Right cardiac atrium (tissue), 5 donors: ENCODE measurements around the gene SULT6B1. TPM values are rescaled to one million over a fixed set of nuclear protein-coding genes. Genes with fewer than 3 reads are reported as not detected.
A peak's percentile ranks its signal among the peaks of the same experiment; 100 is the strongest.

Experiments used
- ATAC-seq, 2 donors: fragments of 200-7000 bp; cut with Tn5 transposase; one replicate each; pipeline versions ENCODE4 v1.8.0 to v1.9.1; 2020; ENCODE audit warnings: moderate library complexity in 2 of 2, mild to moderate bottlenecking in 1 of 2
- DNase-seq, 3 donors: peaks; one replicate each; pipeline ENCODE4 v3.0.0-alpha.2; 2020
- H3K27ac ChIP-seq: one replicate; pipeline ENCODE4 v1.5.1; 2013; ENCODE audit warnings: mild to moderate bottlenecking, low read length, control low read depth, moderate library complexity
- H3K27me3 ChIP-seq: one replicate; pipeline ENCODE4 v1.6.1; 2013; ENCODE audit not compliant: control insufficient read depth, insufficient read depth
- H3K4me1 ChIP-seq: one replicate; pipeline ENCODE4 v1.6.1; 2013; ENCODE audit warnings: low read length; ENCODE audit not compliant: control insufficient read depth, insufficient read depth
- H3K4me3 ChIP-seq: one replicate; pipeline ENCODE4 v1.5.1; 2013; ENCODE audit warnings: low read length, control low read depth
- H3K9me3 ChIP-seq: one replicate; pipeline ENCODE4 v1.6.1; 2013; ENCODE audit warnings: low read length; ENCODE audit not compliant: control insufficient read depth
- WGBS: extraction: QIAGEN DNeasy Blood & Tissue Kit; methylation state at CpG from one replicate; pipeline ENCODE4 v1.1.7; 2013; 5-methylcytosine and 5-hydroxymethylcytosine counted together
- intact Hi-C, 4 donors: fragments of 100-400 bp; cut with DNase I; formaldehyde crosslinking; loops; one replicate each; pipeline versions ENCODE4 v1.11.0 to v1.14.0; 2022 to 2023
- polyA plus RNA-seq: library from polyadenylated mRNA; stranded (reverse); fragments of 200-250 nt; gene quantifications from one replicate; pipeline ENCODE4 v1.2.3, GENCODE V29; 2013
- total RNA-seq, 4 donors: library from RNA; stranded (reverse); fragmentation: NEBNext Ultra II Directional; extraction: Animal tissue kit (Norgen Biotek cat#: 25700); gene quantifications; one replicate each; pipeline ENCODE4 v1.2.1, GENCODE V29; 2021
- donor health status: healthy with polysubstance abuse.
- donor health status: DM: no; HTN: yes; CAD: no.
- donor health status: DM: no; HTN: no; CAD: no.
- donor health status: DM: no; HTN: yes; CAD: no; lungs with severe emphysema.
- donor health status: DM: yes; HTN: yes; CAD: no.

The SULT6B1 gene
- total and polyA plus RNA-seq, 5 donors = not detected

DNA sequence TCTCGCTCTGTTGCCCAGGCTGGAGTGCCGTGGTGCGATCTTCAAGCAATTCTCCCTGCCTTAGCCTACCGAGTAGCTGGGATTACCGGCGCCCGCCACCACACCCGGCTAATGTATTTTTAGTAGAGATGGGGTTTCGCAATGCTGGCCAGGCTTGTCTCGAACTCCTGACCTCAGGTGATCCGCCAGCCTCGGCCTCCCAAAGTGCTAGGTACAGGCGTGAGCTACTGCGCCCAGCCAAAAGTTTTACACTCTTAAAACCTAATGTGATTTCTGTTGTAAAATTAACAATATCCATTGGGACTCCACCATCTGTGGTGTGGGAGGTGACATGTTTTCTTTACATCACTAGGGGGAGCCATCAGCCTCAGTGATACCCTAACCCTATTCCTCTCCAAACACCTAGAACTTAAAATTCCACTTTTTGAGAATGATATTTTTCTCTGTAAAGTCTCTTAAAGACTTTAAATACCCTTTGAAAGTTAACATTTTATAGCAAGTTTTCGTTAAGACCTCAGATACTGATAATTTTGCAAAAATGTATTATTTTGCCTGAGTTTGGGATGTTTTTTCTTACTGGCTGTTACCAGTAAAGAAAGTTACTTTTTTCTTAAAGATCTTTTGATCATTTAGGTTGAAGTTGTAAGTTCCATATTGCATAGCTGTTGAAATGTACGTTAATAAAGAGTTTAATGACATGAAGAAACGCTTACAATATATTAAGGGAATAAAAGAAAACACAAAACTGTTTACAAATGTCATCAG, 20.1 kb downstream of the SULT6B1 start:
- no peaks in the 10 kb centered on the region for H3K9me3 ChIP-seq
- no peak overlapping the region for H3K4me3 ChIP-seq
- intact Hi-C loops = no loop called here
- H3K27me3 ChIP-seq = no peaks in the 10 kb centered on the region
- H3K4me1 ChIP-seq = no peaks in the 10 kb centered on the region
- DNase-seq = peak in 1 of 3 donors; percentile 50
- no peak overlapping the region for H3K27ac ChIP-seq
- ATAC-seq = peak in 1 of 2 donors; percentile 73
- WGBS = 53% methylated on average over 17 of the region's 17 CpGs

DNA sequence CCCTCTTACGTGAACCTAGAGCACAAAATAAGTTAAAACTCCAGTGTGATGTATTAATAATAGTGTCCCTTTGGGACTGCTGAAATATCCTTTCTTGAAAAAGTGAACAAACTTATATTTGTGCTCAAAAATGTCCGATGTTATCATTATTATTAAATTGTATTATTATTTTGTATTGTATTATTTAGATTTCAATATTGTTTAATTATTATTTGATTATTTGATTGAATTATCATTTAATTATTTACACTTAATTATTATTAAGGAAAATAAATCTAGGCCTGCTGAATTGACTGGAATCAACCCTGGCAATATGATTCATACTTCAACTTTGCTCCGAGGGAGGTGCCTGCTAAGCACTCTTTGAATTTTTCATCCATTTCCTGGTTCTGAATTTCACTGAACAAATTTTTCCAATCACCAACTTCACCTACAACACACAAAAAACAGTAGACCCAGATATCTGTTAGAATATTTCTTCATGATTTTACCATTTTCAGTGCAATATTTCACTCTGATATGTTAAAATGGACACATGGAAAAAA, 20.8 kb downstream of the SULT6B1 start:
- Histone ChIP-seq H3K4me1 (no peaks in the 10 kb centered on the region), H3K4me3 (no peak overlapping the region), H3K27me3 (no peaks in the 10 kb centered on the region), H3K27ac (no peak overlapping the region), H3K9me3 (no peaks in the 10 kb centered on the region)
- intact Hi-C loops = no loop called here
- ATAC-seq = no peak
- 95% methylated on average over 3 of the region's 3 CpGs for WGBS
- DNase-seq = no peak

DNA sequence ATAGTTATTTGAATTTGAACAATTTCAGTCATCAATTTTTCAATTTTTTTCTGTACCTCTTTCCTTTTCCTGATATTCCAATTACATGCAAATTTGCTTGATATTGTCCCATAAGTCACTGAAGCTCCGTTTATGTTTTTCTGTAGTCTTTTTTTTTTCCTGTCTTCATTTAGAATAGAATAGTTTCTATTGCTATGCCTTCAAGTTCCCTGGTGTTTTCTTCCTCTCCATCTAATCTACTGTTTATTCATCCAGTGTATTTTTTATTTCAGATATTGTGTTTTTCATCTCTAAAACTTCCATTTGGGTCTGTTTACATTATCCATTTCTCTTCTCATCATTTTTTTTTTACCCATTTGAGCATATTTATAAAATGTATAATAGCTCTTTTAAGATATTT, 23.7 kb downstream of the SULT6B1 start:
- ATAC-seq = no peak
- DNase-seq = no peak
- Histone ChIP-seq H3K27ac (no peak overlapping the region), H3K4me3 (no peak overlapping the region), H3K27me3 (no peaks in the 10 kb centered on the region), H3K9me3 (no peaks in the 10 kb centered on the region), H3K4me1 (no peaks in the 10 kb centered on the region)
- intact Hi-C loops = no loop called here
- 84% methylated on average over 1 of the region's 1 CpG for WGBS

DNA sequence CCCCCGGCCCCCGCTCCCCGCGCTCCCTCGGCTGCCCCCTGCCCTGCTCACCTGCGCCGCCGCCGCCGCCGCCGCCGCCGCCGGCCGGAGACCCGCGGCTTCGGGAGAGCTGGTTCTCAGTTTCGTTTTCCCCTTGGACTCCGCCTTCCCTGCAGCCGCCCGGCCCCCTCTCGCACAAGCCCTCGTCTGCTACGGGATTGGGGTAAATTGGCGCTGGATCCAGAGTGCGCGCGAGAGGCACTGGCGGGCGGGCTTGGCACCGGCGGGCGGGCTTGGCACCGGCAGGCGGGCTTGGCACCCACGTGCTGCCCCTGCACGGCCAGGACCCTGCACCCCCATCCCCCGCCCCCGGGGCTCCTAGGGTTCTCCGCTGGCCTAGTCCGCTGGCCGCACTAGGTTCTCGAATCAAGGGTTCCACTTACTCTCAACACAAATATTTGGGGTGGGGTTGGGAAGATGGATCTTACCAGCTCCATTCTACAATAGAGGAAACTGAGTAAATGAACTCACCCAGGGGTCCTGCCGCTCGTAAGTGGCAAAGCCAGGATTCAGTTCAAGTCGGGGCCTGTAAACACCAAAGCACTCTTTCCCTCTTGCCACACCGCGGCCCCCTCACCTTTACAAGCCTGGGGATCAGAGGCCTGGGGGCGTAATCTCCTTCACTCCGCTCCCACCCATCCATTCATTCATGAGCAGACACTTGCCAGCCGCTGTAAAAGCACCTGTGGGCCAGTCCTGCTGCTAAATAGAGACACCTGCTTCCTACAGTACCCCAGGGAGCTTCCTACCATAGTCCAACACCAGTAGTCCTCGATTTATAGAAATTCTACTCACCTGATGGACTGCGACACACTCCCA, 31.4 kb downstream of the SULT6B1 start, which contains the start of gene EIF2AK2:
Gene EIF2AK2 (minus strand): TSS at position 124 of the 858 bp plus-strand sequence. CDS start 9,174 bp downstream, outside the sequence.
- Histone ChIP-seq H3K4me3 (peak within 1 kb of the TSS; percentile 97), H3K27me3 (no peaks in the 10 kb centered on the region), H3K9me3 (no peaks in the 10 kb centered on the region), H3K27ac (peak within 1 kb of the TSS; percentile 88), H3K4me1 (no peaks in the 10 kb centered on the region)
- WGBS = 11% methylated on average over 55 of the region's 55 CpGs
- ATAC-seq (peak; percentile 88 to 94), DNase-seq (peak; percentile 88 to 94 (median 93))
- intact Hi-C loops = no loop called here

DNA sequence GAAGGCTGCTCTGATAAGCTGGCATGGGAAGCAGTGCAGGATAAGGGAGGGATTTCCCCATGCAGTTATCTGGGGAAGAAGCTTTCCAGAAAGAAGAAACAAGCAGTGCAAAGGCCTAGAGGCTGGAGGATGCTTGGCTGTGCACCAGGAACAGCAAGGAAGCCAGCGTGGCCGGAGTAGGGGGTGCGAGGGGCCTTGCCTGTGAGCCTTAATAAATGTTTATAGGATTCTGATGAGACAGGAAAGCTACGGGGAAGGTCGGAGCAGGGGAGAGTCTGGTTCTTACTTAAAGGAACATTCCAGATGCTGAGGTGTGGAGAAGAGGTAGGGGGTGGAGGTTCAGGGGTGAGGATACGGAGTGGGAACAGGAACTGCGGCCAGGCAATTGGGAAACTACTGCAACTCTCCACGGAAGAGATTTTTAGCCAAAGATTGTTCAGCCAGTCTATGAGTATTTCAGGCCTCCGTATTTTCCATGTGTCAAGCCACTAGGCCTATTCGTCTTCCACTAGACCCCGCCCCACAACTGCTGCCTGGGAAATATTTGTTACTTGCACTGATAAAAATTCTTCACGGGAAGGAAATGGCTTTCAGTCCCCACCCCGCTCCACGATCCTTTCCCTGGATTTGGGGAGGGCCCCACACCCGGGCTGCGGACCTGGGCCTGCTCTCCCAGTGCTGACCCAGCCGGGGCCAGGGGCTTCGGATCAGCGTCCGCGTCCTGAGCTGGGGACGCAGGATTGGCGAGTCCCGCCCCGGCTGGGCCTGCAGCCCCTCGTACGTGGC, 32.2 kb downstream of the SULT6B1 start:
- H3K4me3 ChIP-seq = peak overlapping the region; percentile 97
- WGBS = under 1% methylated on average over 27 of the region's 27 CpGs
- DNase-seq (peak in 2 of 3 donors; percentile 78 to 79), ATAC-seq (peak; percentile 73 to 85)
- no peaks in the 10 kb centered on the region for H3K9me3 ChIP-seq
- intact Hi-C loops = no loop called here
- no peaks in the 10 kb centered on the region for H3K4me1 ChIP-seq
- peak overlapping the region; percentile 88 for H3K27ac ChIP-seq
- no peaks in the 10 kb centered on the region for H3K27me3 ChIP-seq

DNA sequence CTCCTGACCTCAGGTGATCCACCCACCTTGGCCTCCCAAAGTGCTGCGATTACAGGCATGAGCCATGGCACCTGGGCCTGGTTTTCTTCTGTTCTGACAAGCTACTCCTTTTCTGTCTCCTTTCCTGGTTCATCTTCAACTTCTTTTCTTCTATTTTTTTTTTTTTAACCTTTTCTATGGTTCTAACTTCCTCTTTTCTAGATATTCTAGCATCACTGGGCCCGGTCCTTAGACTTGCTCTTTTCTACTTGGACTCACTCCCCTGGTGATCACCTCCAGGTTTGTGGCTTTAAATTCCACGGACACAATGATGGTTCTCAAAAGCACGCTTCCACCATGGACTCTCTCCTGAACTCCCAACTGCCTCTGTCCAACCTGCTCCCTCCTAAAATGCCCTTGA, 33.7 kb downstream of the SULT6B1 start:
- intact Hi-C loops = no loop called here
- WGBS = 94% methylated on average over 4 of the region's 4 CpGs
- no peak overlapping the region for H3K4me3 ChIP-seq

DNA sequence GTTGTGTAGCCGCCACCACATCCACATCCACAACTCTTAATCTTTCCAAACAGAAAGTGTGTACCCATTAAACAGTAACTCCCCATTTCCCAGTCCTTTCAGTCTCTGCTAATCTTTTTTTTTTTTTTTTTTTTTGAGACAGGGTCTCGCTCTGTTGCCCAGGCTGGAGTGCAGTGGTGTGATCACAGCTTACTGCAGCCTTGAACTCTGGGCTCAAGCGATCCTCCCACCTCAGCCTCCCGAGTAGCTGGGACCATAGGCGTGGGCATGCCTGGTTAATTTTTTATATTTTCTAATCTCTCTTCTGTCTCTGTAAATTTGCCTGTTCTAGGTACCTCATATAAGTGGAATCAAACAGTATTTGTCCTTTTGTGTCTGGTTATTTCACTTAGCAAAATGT, 35.2 kb downstream of the SULT6B1 start:
- H3K4me1 ChIP-seq = no peaks in the 10 kb centered on the region
- intact Hi-C loops = no loop called here
- DNase-seq (no peak), ATAC-seq (no peak)
- H3K9me3 ChIP-seq = no peaks in the 10 kb centered on the region
- H3K27ac ChIP-seq = no peak overlapping the region
- WGBS = over 99% methylated on average over 5 of the region's 5 CpGs
- no peak overlapping the region for H3K4me3 ChIP-seq
- no peaks in the 10 kb centered on the region for H3K27me3 ChIP-seq

More for the DNA sequence above, 33.7 kb downstream of the SULT6B1 start:
- H3K27ac ChIP-seq = no peak overlapping the region
- DNase-seq (no peak), ATAC-seq (no peak)
- H3K27me3 ChIP-seq = no peaks in the 10 kb centered on the region
- no peaks in the 10 kb centered on the region for H3K4me1 ChIP-seq
- no peaks in the 10 kb centered on the region for H3K9me3 ChIP-seq

DNA sequence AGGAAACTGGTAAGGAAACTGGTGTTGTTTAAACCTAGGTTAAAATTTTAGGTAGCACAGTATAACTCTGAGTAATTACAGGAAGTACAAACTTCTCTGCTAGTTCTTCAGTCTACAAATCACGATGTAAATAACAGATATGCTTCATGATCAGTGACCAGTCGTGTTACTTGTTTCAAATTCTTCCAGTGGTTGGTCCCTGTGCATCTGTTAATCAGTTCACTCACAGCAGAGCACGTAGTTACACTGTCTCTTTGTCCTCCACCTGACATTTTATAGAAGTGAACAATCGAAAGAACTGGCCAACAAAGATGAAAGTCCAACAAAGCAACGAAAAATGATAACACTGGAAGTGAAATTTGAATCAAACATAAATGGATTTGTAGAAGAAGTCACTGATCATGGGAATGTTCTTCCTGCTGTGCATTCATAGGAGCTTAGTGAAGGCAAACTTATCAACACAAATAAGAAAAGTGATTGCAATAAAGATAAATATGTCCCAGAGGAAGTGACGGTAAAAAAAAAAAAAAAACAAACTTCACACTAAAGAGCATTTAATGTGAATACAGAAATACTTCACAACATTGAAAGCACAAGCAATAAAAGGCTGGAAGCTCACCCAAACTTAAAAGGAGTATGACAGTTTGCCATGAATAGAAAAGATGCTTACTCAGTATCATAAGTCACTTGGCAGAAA, 38.7 kb downstream of the SULT6B1 start:
- Histone ChIP-seq H3K27ac (no peak overlapping the region), H3K9me3 (no peaks in the 10 kb centered on the region), H3K4me1 (no peaks in the 10 kb centered on the region), H3K4me3 (no peak overlapping the region), H3K27me3 (no peaks in the 10 kb centered on the region)
- intact Hi-C loops = no loop called here
- 51% methylated on average over 6 of the region's 6 CpGs for WGBS
- DNase-seq = no peak
- no peak for ATAC-seq

DNA sequence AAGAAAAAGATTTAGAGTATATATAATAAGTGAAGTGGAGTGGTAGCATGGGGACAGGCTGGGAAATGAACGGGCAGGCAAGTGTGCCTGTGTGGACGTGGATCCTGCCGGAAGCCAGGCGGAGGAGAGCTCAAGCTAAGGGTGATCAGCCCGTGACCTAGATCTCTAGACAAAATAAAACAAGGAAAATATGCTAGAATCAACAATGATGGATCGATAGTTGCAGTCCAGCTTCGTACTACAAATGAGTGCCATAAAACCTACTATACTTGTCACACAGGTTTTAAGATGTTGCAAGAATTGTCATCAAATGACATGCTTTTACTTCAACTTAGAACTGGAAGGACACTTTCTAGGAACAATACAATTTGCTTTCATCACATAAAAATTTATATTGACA, 40.1 kb downstream of the SULT6B1 start:
- H3K27me3 ChIP-seq = no peaks in the 10 kb centered on the region
- WGBS = 96% methylated on average over 7 of the region's 7 CpGs
- intact Hi-C loops = no loop called here
- no peak overlapping the region for H3K4me3 ChIP-seq
- no peaks in the 10 kb centered on the region for H3K4me1 ChIP-seq
- H3K9me3 ChIP-seq = no peaks in the 10 kb centered on the region
- H3K27ac ChIP-seq = no peak overlapping the region
- ATAC-seq (no peak), DNase-seq (no peak)

DNA sequence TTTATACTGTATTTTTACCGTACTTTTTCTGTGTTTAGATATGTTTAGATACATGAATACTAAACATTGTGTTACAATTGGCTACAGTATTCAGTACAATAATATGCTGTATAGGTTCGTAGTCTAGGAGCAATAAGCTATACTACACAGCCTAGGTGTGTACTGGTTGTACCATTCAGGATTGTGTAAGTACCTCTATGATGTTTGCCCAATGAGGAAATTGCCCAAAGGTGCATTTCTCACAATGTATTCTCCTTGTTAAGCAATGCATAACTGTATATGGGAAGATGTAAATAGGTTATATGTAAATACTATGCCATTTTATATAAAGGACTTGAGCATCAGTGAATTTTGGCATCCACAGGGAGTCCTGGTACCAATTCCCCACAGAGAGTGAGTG, 42.4 kb downstream of the SULT6B1 start:
- WGBS = 94% methylated on average over 2 of the region's 2 CpGs
- Histone ChIP-seq H3K27me3 (no peaks in the 10 kb centered on the region), H3K27ac (no peak overlapping the region), H3K9me3 (no peaks in the 10 kb centered on the region), H3K4me3 (no peak overlapping the region), H3K4me1 (no peaks in the 10 kb centered on the region)
- intact Hi-C loops = no loop called here
- ATAC-seq (no peak), DNase-seq (no peak)
